GM20431 (cell line): ENCODE results near the gene NRXN3.

Source experiments
- in situ Hi-C: fragments of 300-500 bp; cut with MseI, MboI; formaldehyde crosslinking; loops from one replicate; pipeline ENCODE4 v1.15.0; 2020; ENCODE audit warnings: low sequenced_read_pairs; ENCODE audit not compliant: unreplicated experiment

The NRXN3 gene

GRCh38 chr14:79337761-79338160, 1167.6 kb downstream of the NRXN3 start:
- in situ Hi-C loops = no loop called here

DNA sequence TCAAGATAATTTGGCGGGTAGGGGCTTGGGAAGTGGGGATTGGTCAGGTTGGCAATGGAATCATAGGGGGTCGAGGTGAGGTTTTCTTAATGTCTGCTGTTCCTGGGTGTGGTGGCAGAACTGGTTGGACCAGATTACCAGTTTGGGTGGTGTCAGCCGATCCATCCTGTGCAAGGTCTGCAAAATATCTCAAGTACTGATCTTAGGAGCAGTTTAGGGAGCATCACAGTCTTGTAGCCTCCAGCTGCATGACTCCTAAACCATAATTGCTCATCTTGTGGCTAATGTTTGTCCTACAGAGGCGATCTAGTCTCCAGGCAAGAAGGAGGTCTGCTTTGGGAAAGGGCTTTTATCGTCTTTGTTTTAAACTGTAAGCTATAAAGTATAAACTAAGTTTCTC, 1172.8 kb downstream of the NRXN3 start:
- in situ Hi-C loops = no loop called here

DNA sequence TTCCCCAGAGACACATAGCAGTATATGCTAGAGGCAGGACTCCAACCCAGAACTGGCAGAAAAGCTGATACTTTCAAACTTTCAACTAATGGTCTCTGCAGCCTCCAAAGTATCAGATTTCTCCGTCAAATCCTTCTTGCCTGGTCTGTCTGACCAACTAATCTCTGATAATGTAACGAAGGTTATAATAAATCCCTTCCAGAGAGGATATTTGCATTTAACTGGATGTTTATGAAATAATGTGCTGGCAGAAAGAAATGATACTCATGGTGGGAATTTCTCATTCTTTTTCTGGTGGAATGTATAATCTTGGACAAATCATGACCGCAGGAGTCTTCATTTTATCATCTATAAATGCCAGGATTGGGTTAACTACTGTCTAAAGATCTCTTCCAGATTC, 1180.8 kb downstream of the NRXN3 start:
- in situ Hi-C loops = no loop called here

GRCh38 chr14:79352076-79352630, 1182.0 kb downstream of the NRXN3 start:
- in situ Hi-C loops = no loop called here

- in situ Hi-C loops = no loop called here
These were observed 1184.2 kb downstream of the NRXN3 start for GRCh38 chr14:79354336-79354735.

- in situ Hi-C loops = no loop called here
These were observed 1185.9 kb downstream of the NRXN3 start for GRCh38 chr14:79356040-79356439.

DNA sequence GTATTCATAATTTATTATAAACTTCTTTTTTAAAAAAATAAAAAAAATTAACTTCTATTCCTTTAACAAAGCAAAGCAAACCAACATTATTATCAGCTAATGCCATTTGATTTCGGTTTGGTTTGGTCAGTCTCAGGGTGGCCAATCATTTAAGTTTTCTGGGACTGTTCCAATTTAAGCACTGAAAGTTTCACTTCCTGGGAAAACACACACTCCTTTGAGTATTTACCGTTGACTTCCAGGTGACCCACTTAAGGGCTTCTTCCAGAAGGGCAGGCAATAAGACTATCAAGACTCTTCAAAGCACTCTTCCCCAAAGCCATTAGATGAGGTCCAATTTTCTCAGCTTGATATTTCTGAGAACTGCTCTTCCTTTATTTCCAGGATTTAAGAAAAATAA, 1187.1 kb downstream of the NRXN3 start:
- in situ Hi-C loops = no loop called here

GRCh38 chr14:79363291-79363690, 1193.1 kb downstream of the NRXN3 start:
- in situ Hi-C loops = no loop called here

- in situ Hi-C loops = no loop called here
These were observed 1199.5 kb downstream of the NRXN3 start for GRCh38 chr14:79369359-79370332.

GRCh38 chr14:79370969-79371368, 1200.8 kb downstream of the NRXN3 start:
- in situ Hi-C loops = no loop called here

DNA sequence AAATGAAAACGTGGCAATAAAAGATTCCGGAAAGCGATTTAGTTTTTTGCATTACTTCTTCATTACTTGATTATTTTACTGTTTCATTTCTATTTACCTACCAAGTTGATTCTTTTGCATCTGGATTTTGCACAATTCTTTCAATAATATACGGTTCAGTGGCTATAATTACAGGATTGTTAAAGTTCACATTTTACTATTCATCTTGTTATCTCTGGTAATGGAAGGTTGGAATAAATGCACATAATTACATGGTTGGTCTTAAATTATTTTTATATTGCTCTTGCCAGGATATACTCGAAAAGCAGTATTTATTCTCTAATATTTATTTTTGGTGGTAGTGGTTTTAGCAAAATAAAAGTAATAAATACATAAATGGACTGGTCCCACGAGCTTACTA, 1203.3 kb downstream of the NRXN3 start:
- in situ Hi-C loops = no loop called here

DNA sequence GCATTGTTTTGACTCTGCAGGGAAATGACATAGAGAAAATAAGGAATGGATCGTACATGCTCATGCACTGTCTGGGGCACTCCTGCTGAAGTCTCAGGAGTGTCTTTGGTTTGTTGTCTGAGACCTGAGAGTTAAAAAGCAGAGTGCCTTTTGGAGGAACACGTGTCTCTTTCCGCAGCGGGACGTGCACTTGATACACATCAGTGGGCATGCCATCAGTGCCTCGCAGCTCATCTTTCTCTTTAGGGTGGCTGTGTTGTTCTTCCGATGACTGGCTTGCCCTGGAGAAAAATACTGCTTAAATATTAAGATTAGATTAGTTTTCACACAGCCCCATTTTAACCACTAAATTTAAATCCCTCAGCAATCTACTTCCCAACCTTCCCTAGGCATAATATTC, 1205.2 kb downstream of the NRXN3 start:
- in situ Hi-C loops = no loop called here

DNA sequence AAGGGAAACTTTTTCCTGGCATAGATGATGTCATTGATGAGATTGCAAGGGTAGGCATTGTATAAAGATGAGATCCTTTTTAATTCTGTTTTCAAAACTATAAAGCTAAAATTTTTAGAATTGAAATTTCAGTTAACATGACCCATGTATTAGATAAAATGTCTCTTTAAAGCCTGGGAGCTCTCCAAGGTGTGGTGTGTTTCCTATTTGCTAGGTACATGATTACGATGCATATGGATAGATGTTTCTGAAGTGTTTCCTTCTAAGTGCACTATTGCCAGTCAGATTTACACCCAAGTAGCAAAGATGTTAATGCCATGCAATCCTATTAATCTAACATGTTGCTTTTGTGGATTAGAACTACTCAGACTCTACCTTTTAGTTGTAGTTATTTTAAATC, 1206.4 kb downstream of the NRXN3 start:
- in situ Hi-C loops = no loop called here

GRCh38 chr14:79378020-79378419, 1207.8 kb downstream of the NRXN3 start:
- in situ Hi-C loops = no loop called here

DNA sequence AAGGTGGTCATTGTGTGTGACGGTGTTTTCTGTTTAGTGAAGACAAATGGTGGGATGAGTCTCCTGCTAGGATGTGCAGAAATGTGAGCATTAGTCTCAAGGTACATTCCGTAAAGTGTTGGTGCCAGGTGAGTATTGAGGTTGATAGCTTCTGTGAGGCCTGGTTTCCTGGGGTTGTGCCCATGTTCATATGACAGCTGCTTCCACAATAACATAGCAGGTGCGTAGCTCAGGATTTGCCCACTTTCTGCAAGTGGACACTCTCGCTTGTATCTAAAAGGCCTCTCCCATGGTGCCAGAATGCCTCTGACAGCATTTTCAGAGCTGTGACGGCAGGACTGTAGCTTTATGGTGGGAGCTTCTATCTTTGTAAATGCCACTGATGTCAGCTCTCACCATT, 1209.1 kb downstream of the NRXN3 start:
- in situ Hi-C loops = no loop called here

- in situ Hi-C loops = no loop called here
These were observed 1212.9 kb downstream of the NRXN3 start for GRCh38 chr14:79383031-79383430.

DNA sequence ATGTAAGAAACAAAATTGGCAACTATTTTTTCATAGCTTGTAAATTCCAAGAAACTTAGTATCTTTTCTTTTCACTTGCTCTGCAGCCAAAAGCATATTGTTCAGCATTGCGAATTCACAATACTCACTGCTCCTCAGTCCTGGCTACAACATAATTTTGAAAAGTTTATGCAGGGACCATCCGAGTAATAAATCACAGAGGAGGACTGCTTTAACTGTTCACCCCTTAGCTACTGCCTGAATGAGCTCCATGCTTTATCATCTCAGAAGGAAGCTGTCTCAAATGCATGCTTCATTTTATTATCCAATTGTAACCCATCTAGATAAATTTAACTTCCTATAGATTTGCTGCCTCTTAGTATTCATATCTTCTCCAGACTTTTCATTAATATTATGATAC, 1213.3 kb downstream of the NRXN3 start:
- in situ Hi-C loops = no loop called here

- in situ Hi-C loops = no loop called here
These were observed 1224.9 kb downstream of the NRXN3 start for GRCh38 chr14:79395061-79395460.

DNA sequence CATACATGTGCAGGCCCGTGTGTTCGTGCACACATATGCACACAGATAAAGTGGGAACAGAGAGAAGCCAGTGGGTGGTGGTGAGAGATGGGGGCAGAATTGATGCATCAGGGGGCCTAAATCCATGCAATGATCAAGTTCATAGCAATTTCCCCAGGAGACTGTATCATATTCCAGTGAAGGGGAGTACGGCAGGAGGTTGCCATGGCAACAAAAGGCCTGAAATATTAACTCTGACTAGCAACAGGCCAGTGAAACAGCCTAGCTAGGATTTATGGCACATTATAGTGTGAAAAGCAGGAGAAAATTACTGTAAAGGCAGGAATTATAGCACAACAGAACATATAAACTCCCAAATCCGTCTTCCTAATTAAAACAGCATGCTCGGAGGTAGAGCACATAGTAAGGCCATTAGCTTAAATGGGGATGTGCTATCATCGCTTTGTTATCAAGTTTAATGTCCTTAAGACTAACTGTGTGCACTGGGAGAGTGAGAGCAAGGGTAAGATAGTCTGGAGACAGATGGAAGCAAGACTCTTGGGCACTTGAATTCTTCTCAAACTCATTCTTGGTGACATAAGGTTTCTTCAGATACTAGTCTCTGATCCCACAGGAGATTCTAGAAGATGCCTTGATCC, 1234.8 kb downstream of the NRXN3 start:
- in situ Hi-C loops = no loop called here

DNA sequence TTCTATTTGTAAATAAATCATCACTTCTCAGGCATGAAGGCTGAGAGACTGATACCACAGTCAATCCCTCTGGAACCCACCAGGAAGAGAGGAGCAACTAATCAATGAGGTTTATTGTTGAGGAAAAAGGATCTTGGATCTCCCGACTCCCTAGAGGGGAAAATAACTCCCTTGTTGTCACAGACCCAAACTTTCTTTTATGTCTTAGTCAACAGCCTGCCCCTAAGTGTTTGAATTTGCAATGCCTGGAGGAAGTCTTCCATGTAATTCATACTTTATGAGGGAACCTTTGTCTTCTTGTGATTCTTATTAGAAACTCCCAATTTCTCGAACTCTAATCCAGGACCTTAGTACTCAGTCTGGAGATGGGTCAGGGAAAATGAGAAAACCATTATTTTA, 1235.3 kb downstream of the NRXN3 start:
- in situ Hi-C loops = no loop called here

GRCh38 chr14:79407572-79407971, 1237.4 kb downstream of the NRXN3 start:
- in situ Hi-C loops = no loop called here
